HepG2 (cell line): Measurements from ENCODE around the gene OR2V2.

Source experiments
- EZH2 ChIP-seq: conservative IDR thresholded peaks from 2 replicates; pipeline ENCODE4 v1.6.1; 2012; ENCODE audit warnings: mild to moderate bottlenecking, low read depth, low read length, moderate library complexity
- HOMEZ ChIP-seq: IDR thresholded peaks from 2 replicates; pipeline ENCODE4 v1.6.1; 2016; ENCODE audit warnings: low read depth
- POLR2AphosphoS2 ChIP-seq: IDR thresholded peaks from 2 replicates; pipeline ENCODE4 v1.6.1; 2011; ENCODE audit warnings: low read depth, low read length, improper control_type of control experiment
- RBM39 ChIP-seq: fragments of 200-400 bp; formaldehyde crosslinking; IDR thresholded peaks from one replicate; pipeline ENCODE4 v1.6.1; 2018; ENCODE audit warnings: antibody characterized with exemption, mild to moderate bottlenecking, low read depth, low read length; ENCODE audit not compliant: poor library complexity, severe bottlenecking

GRCh38 chr5:181193656-181194055 lies 46.3 kb downstream of the OR2V2 start:
- TF ChIP-seq HOMEZ (CRISPR knock-in tag) = no peak
- TF ChIP-seq POLR2AphosphoS2 = no peak
- no peak for TF ChIP-seq EZH2
- TF ChIP-seq RBM39 = no peak
